Stimulated activated CD8-positive, alpha-beta memory T cell treated with anti-CD3 and anti-CD28 coated beads, Interleukin-4, amount 100 ng/mL, for 48 hours (primary cell): ENCODE data around the gene P2RX2.

Source experiments
- DNase-seq: peaks from one replicate; pipeline ENCODE4 v3.0.0-alpha.2; 2020

Gene P2RX2

DNA sequence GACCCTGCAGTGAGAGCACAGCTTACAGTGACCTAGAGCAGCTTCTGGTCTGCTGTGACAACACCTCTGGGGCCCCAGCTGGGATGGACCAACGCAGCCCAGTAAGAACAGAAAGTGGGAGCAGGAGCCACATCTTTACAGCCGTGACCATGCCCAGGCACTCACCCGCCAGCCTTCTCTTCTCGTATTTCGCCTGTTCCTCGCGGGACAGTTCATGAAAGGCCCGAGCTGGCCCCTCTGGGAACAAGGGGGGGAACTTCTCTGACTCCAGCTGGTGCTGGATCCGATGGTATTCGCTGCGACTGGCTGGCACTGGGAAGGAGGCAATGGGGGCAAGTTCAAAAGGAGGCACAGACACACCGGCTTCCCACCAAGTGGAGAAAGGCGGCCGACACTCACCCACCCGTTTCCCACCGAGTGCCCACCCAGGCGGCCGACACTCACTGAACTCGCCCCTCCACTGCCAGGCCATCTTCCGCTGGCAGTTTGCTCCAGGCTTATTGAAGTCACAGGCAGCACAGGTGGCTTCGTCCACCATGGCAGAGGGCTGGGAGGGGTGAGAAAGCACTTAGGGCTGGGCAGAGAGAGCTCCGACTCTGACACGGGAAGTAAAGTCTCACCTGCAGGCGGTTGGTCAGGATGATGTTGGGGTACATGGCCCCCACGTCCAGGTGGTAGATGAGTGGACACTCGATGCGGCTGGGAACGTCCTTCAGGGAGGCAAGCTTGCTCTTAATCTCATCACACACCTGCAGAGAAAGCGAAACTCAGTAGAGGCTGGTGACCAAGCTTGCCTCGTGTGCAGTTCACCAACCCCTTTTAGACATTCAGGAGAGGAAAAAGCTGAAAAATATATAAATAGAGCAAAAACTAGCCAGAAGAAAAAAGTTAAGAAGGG lies 49.9 kb downstream of the P2RX2 start:
- no peak for DNase-seq

DNA sequence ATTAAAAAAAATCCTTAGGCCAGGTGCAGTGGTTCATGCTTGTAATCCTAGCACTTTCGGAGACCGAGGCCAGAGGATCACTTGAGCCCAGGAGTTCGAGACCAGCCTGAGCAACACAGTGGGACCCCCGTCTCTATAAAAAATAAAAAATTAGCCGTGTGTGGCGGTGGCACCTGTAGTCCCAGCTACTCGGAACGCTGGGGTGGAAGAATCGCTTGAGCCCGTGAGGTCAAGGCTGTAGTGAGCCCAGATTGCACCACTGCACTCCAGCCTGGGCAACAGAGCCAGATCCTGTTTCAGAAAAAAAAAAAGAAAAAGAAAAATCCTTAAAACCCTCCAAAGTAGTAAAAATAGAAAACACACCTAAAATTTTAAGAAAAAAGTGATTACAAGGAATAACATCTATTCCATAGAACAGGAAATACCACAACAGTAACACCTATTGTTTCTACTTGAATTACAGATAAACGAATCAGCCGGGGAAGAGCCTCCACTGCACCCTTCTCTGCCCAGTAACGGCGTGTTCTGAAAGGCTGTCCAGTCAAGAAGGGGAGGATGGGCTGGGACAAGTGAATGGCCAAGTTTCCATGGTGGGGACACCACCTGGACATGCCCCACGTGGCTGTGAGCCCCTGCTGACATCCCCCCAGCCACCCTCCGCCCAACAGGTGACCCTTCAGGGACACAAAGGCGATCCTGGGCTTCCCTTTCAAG lies 50.7 kb downstream of the P2RX2 start:
- DNase-seq: no peak
